ENCODE data around the gene NLRP10.

The NLRP10 gene

GRCh38 chr11:7955191-7955590, 10.1 kb downstream of the NLRP10 start:
- TF ChIP-seq PPARA (CRISPR knock-in tag; IDR thresholded peaks at IDR 0.05; ENCODE audit: borderline replicate concordance), result no peak
- no peak for TF ChIP-seq ZNF70 (CRISPR knock-in tag; IDR thresholded peaks at IDR 0.05)
- no peak for TF ChIP-seq OSR1 (CRISPR knock-in tag; IDR thresholded peaks at IDR 0.05)
- TF ChIP-seq CSRNP3 (CRISPR knock-in tag; IDR thresholded peaks at IDR 0.05), result no peak
- TF ChIP-seq ZNF8 (CRISPR knock-in tag; IDR thresholded peaks at IDR 0.05), result no peak
- TF ChIP-seq CREB5 (CRISPR knock-in tag; IDR thresholded peaks at IDR 0.05; ENCODE audit: low read depth), result no peak

GRCh38 chr11:7949934-7950333, 15.3 kb downstream of the NLRP10 start:
- ATAC-seq, result no peak
- TF ChIP-seq OSR1 (CRISPR knock-in tag; IDR thresholded peaks at IDR 0.05), result no peak
- no peak for TF ChIP-seq RARB (CRISPR knock-in tag; IDR thresholded peaks at IDR 0.05)
- TF ChIP-seq TOX (CRISPR knock-in tag; IDR thresholded peaks at IDR 0.05; ENCODE audit: borderline replicate concordance), result no peak
- TF ChIP-seq BACH2 (CRISPR knock-in tag; IDR thresholded peaks at IDR 0.05; ENCODE audit: borderline replicate concordance), result no peak
- no peak for TF ChIP-seq ZNF8 (CRISPR knock-in tag; IDR thresholded peaks at IDR 0.05)
- no peak for TF ChIP-seq CREB5 (CRISPR knock-in tag; IDR thresholded peaks at IDR 0.05; ENCODE audit: low read depth)
- no peak for TF ChIP-seq SNAI2 (CRISPR knock-in tag; IDR thresholded peaks at IDR 0.05)

More at GRCh38 chr11:7955191-7955590, 10.1 kb downstream of the NLRP10 start:
- ATAC-seq, result no peak

- TF ChIP-seq CSDC2 (CRISPR knock-in tag; IDR thresholded peaks at IDR 0.05), result no peak
- no peak for TF ChIP-seq BACH2 (CRISPR knock-in tag; IDR thresholded peaks at IDR 0.05; ENCODE audit: borderline replicate concordance)
- TF ChIP-seq POU6F1 (CRISPR knock-in tag; IDR thresholded peaks at IDR 0.05; ENCODE audit: borderline replicate concordance, low read depth), result no peak
- TF ChIP-seq ESRRG (CRISPR knock-in tag; IDR thresholded peaks at IDR 0.05), result no peak
- no peak for TF ChIP-seq CREB5 (CRISPR knock-in tag; IDR thresholded peaks at IDR 0.05; ENCODE audit: low read depth)
- no peak for TF ChIP-seq TSHZ2 (CRISPR knock-in tag; IDR thresholded peaks at IDR 0.05)
- TF ChIP-seq ZNF565 (CRISPR knock-in tag; conservative IDR thresholded peaks at IDR 0.05; ENCODE audit: low read depth), result no peak
- no peak for TF ChIP-seq CSRNP3 (CRISPR knock-in tag; IDR thresholded peaks at IDR 0.05)
- no peak for TF ChIP-seq TOX (CRISPR knock-in tag; IDR thresholded peaks at IDR 0.05; ENCODE audit: borderline replicate concordance)
- no peak for TF ChIP-seq ZNF70 (CRISPR knock-in tag; IDR thresholded peaks at IDR 0.05)
- no peak for TF ChIP-seq PATZ1 (CRISPR knock-in tag; IDR thresholded peaks at IDR 0.05; ENCODE audit: borderline replicate concordance)
- TF ChIP-seq PPARA (CRISPR knock-in tag; IDR thresholded peaks at IDR 0.05; ENCODE audit: borderline replicate concordance), result no peak
- no peak for TF ChIP-seq GLIS3 (CRISPR knock-in tag; IDR thresholded peaks at IDR 0.05)
- TF ChIP-seq RARB (CRISPR knock-in tag; IDR thresholded peaks at IDR 0.05), result no peak
- no peak for ATAC-seq
Measured at GRCh38 chr11:7944123-7944522, 21.1 kb downstream of the NLRP10 start.
